Peyer's patch (tissue), 4 donors: ENCODE data around the gene GNG11. TPM values are rescaled to one million over a fixed set of nuclear protein-coding genes. Genes with fewer than 3 reads are reported as not detected.

Source experiments
- DNase-seq, 3 donors: peaks; one replicate each; pipeline ENCODE4 v3.0.0-alpha.2; 2017 to 2019
- H3K27ac ChIP-seq, 4 donors: fragments of 200-600 bp; sonication (generic); one replicate each; pipeline ENCODE4 v1.5.1; 2016 to 2019
- H3K27me3 ChIP-seq, 2 donors: fragments of 200-600 bp; sonication (generic); one replicate each; pipeline ENCODE4 v1.5.1; 2019
- H3K36me3 ChIP-seq, 3 donors: fragments of 200-600 bp; sonication (generic); one replicate each; pipeline ENCODE4 v1.5.1; 2016 to 2019
- H3K4me1 ChIP-seq, 4 donors: fragments of 200-600 bp; sonication (generic); one replicate each; pipeline ENCODE4 v1.5.1; 2016 to 2019
- H3K4me3 ChIP-seq, 4 donors: fragments of 200-600 bp; sonication (generic); 1 replicate in 3 of 4; 2 replicates in 1 of 4; pipeline ENCODE4 v1.5.1; 2016 to 2019; ENCODE audit warnings: mild to moderate bottlenecking in 1 of 4
- H3K9me3 ChIP-seq, 4 donors: fragments of 200-600 bp; sonication (generic); one replicate each; pipeline ENCODE4 v1.5.1; 2016 to 2019; ENCODE audit warnings: mild to moderate bottlenecking in 1 of 4
- CTCF ChIP-seq, 6 experiments: fragments of 450-650 bp in 4 of 6; fragments of 200-600 bp in 2 of 6; sonication (generic) in 1 of 6; IDR thresholded peaks; one replicate each; pipeline ENCODE4 v1.5.1; 2017 to 2019; ENCODE audit warnings: antibody characterized with exemption in 6 of 6, mild to moderate bottlenecking in 3 of 6, moderate library complexity in 1 of 6
- POLR2A ChIP-seq, 2 donors: fragments of 450-650 bp; IDR thresholded peaks; one replicate each; pipeline ENCODE4 v1.5.1; 2017; ENCODE audit warnings: antibody characterized with exemption in 2 of 2, mild to moderate bottlenecking in 2 of 2, moderate library complexity in 2 of 2
- total RNA-seq, 4 donors: library from RNA; depleted of rRNA; stranded (reverse); fragments of >200 nt; gene quantifications; one replicate each; pipeline ENCODE4 v1.1.0, GENCODE V29; 2016

GNG11 gene
- 10 to 100 TPM in 1 of 4 donors, 1 to 10 TPM in 3; 2.9 to 32.2 (median 5.6) TPM for total RNA-seq

GRCh38 chr7:93921607-93922566 is at the start of gene GNG11:
Gene GNG11 (plus strand): TSS chr7:93921735. CDS start chr7:93922138, 403 bp downstream.
- DNase-seq: peak; percentile 40 to 69 (median 59)
- peak within 1 kb of the TSS; percentile 53 to 84 (median 72) for H3K27ac ChIP-seq
- H3K4me1 ChIP-seq: no peaks in the 10 kb centered on the region
- no peaks in the 10 kb centered on the region for H3K36me3 ChIP-seq
- TF ChIP-seq POLR2A (IDR thresholded peaks at IDR 0.05) (no peak), CTCF (IDR thresholded peaks at IDR 0.05) (no peak)
- peak within 1 kb of the TSS; percentile 39 to 58 (median 46) for H3K4me3 ChIP-seq
- no peaks in the 10 kb centered on the region for H3K27me3 ChIP-seq
- H3K9me3 ChIP-seq: no peaks in the 10 kb centered on the region

- TF ChIP-seq CTCF (IDR thresholded peaks at IDR 0.05) (no peak), POLR2A (IDR thresholded peaks at IDR 0.05) (no peak)
- H3K27me3 ChIP-seq: no peaks in the 10 kb centered on the region
- H3K4me1 ChIP-seq: no peaks in the 10 kb centered on the region
- H3K4me3 ChIP-seq: no peak overlapping the region
- H3K9me3 ChIP-seq: no peaks in the 10 kb centered on the region
- H3K36me3 ChIP-seq: no peaks in the 10 kb centered on the region
- H3K27ac ChIP-seq: no peak overlapping the region
- DNase-seq: no peak
Measured at GRCh38 chr7:93873998-93874574, 47.4 kb upstream of the GNG11 start.

GRCh38 chr7:93877742-93878141 is 43.8 kb upstream of the GNG11 start:
- no peak overlapping the region for H3K4me3 ChIP-seq
- H3K27ac ChIP-seq: no peak overlapping the region
- H3K36me3 ChIP-seq: no peaks in the 10 kb centered on the region
- no peaks in the 10 kb centered on the region for H3K27me3 ChIP-seq
- H3K4me1 ChIP-seq: no peaks in the 10 kb centered on the region
- DNase-seq: no peak
- TF ChIP-seq CTCF (IDR thresholded peaks at IDR 0.05): no peak
- H3K9me3 ChIP-seq: peaks cover 0 to 4% (median 0%) of the 10 kb centered on the region in 4 donors

- no peaks in the 10 kb centered on the region for H3K27me3 ChIP-seq
- DNase-seq: no peak
- peaks cover 0 to 4% (median 0%) of the 10 kb centered on the region in 4 donors for H3K9me3 ChIP-seq
- H3K4me3 ChIP-seq: no peak overlapping the region
- H3K27ac ChIP-seq: no peak overlapping the region
- TF ChIP-seq POLR2A (IDR thresholded peaks at IDR 0.05) (no peak), CTCF (IDR thresholded peaks at IDR 0.05) (no peak)
- H3K36me3 ChIP-seq: no peaks in the 10 kb centered on the region
- no peaks in the 10 kb centered on the region for H3K4me1 ChIP-seq
Measured at GRCh38 chr7:93879356-93879755, 42.2 kb upstream of the GNG11 start.

- Histone ChIP-seq H3K36me3 (no peaks in the 10 kb centered on the region), H3K27me3 (no peaks in the 10 kb centered on the region), H3K27ac (no peak overlapping the region), H3K9me3 (peaks cover 0 to 4% (median 0%) of the 10 kb centered on the region in 4 donors), H3K4me3 (no peak overlapping the region), H3K4me1 (no peaks in the 10 kb centered on the region)
- TF ChIP-seq POLR2A (IDR thresholded peaks at IDR 0.05): no peak
- no peak for TF ChIP-seq CTCF (IDR thresholded peaks at IDR 0.05)
- no peak for DNase-seq
Measured at GRCh38 chr7:93882468-93882867, 39.1 kb upstream of the GNG11 start.
